Astrocyte (in vitro differentiated cells and primary cell): ENCODE data around the gene KRTAP5-8. TPM values are rescaled to one million over a fixed set of nuclear protein-coding genes. Genes with fewer than 3 reads are reported as not detected.

Experiments used
- DNase-seq: peaks from one replicate; pipeline ENCODE4 v3.0.0-alpha.2; 2010; ENCODE audit warnings: low read depth
- FAIRE-seq: peaks from 2 replicates; lab custom pipeline; 2011; peaks lifted over from hg19 to GRCh38; lab: Jason Lieb, UNC
- H2AFZ ChIP-seq: 2 replicates; pipeline ENCODE4 v1.6.0; 2012; ENCODE audit warnings: low read depth, low read length, inconsistent platforms
- H3K27ac ChIP-seq: 2 replicates; pipeline ENCODE4 v1.5.1; 2011; ENCODE audit warnings: low read depth, low read length, inconsistent platforms
- H3K27me3 ChIP-seq: 2 replicates; pipeline ENCODE4 v1.6.0; 2011; ENCODE audit warnings: low read length, inconsistent platforms; ENCODE audit not compliant: insufficient read depth
- H3K36me3 ChIP-seq: 2 replicates; pipeline ENCODE4 v1.5.1; 2011; ENCODE audit warnings: low read length, inconsistent platforms; ENCODE audit not compliant: insufficient read depth
- H3K4me1 ChIP-seq: 2 replicates; pipeline ENCODE4 v1.5.1; 2011; ENCODE audit warnings: low read length, inconsistent platforms; ENCODE audit not compliant: insufficient read depth
- H3K4me2 ChIP-seq: 2 replicates; pipeline ENCODE4 v1.6.0; 2012; ENCODE audit warnings: low read length, inconsistent platforms
- H3K4me3 ChIP-seq: 2 replicates; pipeline ENCODE4 v1.5.1; 2011; ENCODE audit warnings: low read depth, mild to moderate bottlenecking, low read length, inconsistent platforms; ENCODE audit not compliant: insufficient read depth
- H3K79me2 ChIP-seq: 2 replicates; pipeline ENCODE4 v1.6.0; 2012; ENCODE audit warnings: mild to moderate bottlenecking, low read length, inconsistent platforms; ENCODE audit not compliant: insufficient read depth
- H3K9ac ChIP-seq: 2 replicates; pipeline ENCODE4 v1.6.0; 2012; ENCODE audit warnings: mild to moderate bottlenecking, low read length, inconsistent platforms
- H3K9me3 ChIP-seq: 2 replicates; pipeline ENCODE4 v1.5.1; 2012; ENCODE audit warnings: low read depth, mild to moderate bottlenecking, low read length, inconsistent platforms; ENCODE audit not compliant: insufficient read depth
- H4K20me1 ChIP-seq: 2 replicates; pipeline ENCODE4 v1.6.0; 2012; ENCODE audit warnings: low read length, inconsistent platforms; ENCODE audit not compliant: insufficient read depth
- H3K27ac Mint-ChIP-seq: one replicate; pipeline ENCODE4 v1.8.0; 2021; ENCODE audit warnings: mild to moderate bottlenecking, mixed read lengths; ENCODE audit not compliant: unreplicated experiment
- H3K27me3 Mint-ChIP-seq: one replicate; pipeline ENCODE4 v1.8.0; 2021; ENCODE audit warnings: low read depth, mixed read lengths; ENCODE audit not compliant: unreplicated experiment
- H3K36me3 Mint-ChIP-seq: one replicate; pipeline ENCODE4 v1.8.0; 2021; ENCODE audit warnings: low read depth, mixed read lengths; ENCODE audit not compliant: unreplicated experiment
- H3K4me1 Mint-ChIP-seq: one replicate; pipeline ENCODE4 v1.8.0; 2021; ENCODE audit warnings: low read depth, mixed read lengths; ENCODE audit not compliant: unreplicated experiment
- H3K4me3 Mint-ChIP-seq: one replicate; pipeline ENCODE4 v1.8.0; 2021; ENCODE audit warnings: mild to moderate bottlenecking, moderate library complexity, mixed read lengths; ENCODE audit not compliant: unreplicated experiment
- H3K9me3 Mint-ChIP-seq: one replicate; pipeline ENCODE4 v1.8.0; 2021; ENCODE audit warnings: mild to moderate bottlenecking, mixed read lengths; ENCODE audit not compliant: unreplicated experiment
- CTCF ChIP-seq: IDR thresholded peaks from 2 replicates; pipeline ENCODE4 v1.5.1; 2011; ENCODE audit warnings: low read depth, mild to moderate bottlenecking, inconsistent platforms, low read length, moderate library complexity; ENCODE audit not compliant: insufficient read depth
- EZH2 ChIP-seq: IDR thresholded peaks from 2 replicates; pipeline ENCODE4 v1.6.1; 2012; ENCODE audit warnings: mild to moderate bottlenecking, low read length, inconsistent platforms; ENCODE audit not compliant: insufficient read depth
- total RNA-seq: library from RNA; stranded (reverse); gene quantifications from 2 replicates; pipeline ENCODE4 v1.2.1, GENCODE V29; 2021

The KRTAP5-8 gene
- total RNA-seq, 1 donor from 2014 or later: not detected

DNA sequence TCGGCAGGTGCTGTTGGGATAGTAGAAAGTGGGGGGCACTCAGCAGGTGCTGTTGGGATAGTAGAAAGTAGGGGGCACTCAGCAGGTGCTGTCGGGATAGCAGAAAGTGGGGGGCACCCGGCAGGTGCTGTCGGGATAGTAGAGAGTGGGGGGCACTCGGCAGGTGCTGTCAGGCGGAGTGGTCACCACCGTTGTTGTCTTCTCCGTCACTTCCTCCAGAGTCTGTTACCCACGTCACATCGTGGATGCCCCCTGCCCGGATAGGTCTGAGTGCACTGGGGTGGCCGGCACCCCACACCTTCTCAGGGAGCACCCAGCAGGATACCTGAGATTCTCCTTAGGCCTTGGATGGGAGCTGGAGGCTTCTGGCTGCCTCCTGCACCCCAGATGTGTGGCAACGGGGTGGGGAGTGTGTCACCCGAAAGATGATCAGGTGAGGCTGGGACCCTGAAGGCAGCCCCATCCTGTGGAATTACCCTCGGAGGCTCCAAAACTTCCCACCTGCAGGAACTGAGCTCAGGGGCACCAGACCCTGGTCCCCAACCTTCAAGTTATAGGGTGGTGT is 34.9 kb upstream of the KRTAP5-8 start:
- no peak overlapping the region for H3K27ac Mint-ChIP-seq
- H3K79me2 ChIP-seq: no peaks in the 10 kb centered on the region
- H2AFZ ChIP-seq: no peak overlapping the region
- H3K36me3 Mint-ChIP-seq: peaks cover 39% of the 10 kb centered on the region
- peaks cover 9% of the 10 kb centered on the region for H3K36me3 ChIP-seq
- no peaks in the 10 kb centered on the region for H4K20me1 ChIP-seq
- no peak overlapping the region for H3K4me2 ChIP-seq
- TF ChIP-seq EZH2: no peak
- no peak for TF ChIP-seq CTCF
- H3K4me1 ChIP-seq: no peaks in the 10 kb centered on the region
- peaks cover 3% of the 10 kb centered on the region for H3K4me1 Mint-ChIP-seq
- no peak overlapping the region for H3K27ac ChIP-seq
- H3K9me3 ChIP-seq: no peaks in the 10 kb centered on the region
- DNase-seq: no peak
- H3K27me3 Mint-ChIP-seq: no peaks in the 10 kb centered on the region
- no peak overlapping the region for H3K4me3 Mint-ChIP-seq
- H3K9ac ChIP-seq: no peak overlapping the region
- H3K27me3 ChIP-seq: no peaks in the 10 kb centered on the region
- no peak for FAIRE-seq
- no peak overlapping the region for H3K4me3 ChIP-seq
- H3K9me3 Mint-ChIP-seq: peaks cover 8% of the 10 kb centered on the region

DNA sequence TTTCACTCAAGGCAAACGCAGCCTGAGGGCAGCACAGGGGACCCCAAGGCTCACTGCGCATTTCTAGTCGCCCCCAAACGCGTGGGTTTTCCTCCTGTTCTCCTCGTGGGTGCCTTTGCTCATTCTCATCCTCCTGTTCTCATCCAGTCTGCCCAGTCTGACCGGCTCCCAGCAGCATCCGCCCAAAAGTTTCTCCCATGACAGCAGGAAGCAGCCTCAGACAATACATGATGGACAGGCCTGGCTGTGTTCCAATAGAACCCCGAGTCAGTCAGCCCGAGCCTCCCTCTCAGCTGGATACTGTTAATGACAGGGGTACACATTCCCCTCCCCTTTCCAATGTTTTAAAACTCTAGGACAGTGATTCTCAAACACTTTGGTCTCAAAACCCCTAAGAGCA is 33.3 kb upstream of the KRTAP5-8 start:
- no peak for DNase-seq
- no peaks in the 10 kb centered on the region for H3K9me3 ChIP-seq
- peaks cover 22% of the 10 kb centered on the region for H3K9me3 Mint-ChIP-seq
- no peak overlapping the region for H3K27ac ChIP-seq
- no peak for FAIRE-seq
- peaks cover 3% of the 10 kb centered on the region for H3K4me1 Mint-ChIP-seq
- H3K27me3 Mint-ChIP-seq: no peaks in the 10 kb centered on the region
- H3K4me1 ChIP-seq: no peaks in the 10 kb centered on the region
- no peak overlapping the region for H2AFZ ChIP-seq
- no peaks in the 10 kb centered on the region for H3K27me3 ChIP-seq
- peaks cover 31% of the 10 kb centered on the region for H3K36me3 Mint-ChIP-seq
- no peaks in the 10 kb centered on the region for H4K20me1 ChIP-seq
- H3K27ac Mint-ChIP-seq: no peak overlapping the region
- H3K9ac ChIP-seq: no peak overlapping the region
- H3K4me2 ChIP-seq: no peak overlapping the region
- H3K79me2 ChIP-seq: no peaks in the 10 kb centered on the region
- peaks cover 6% of the 10 kb centered on the region for H3K36me3 ChIP-seq
- no peak overlapping the region for H3K4me3 Mint-ChIP-seq
- H3K4me3 ChIP-seq: no peak overlapping the region
- TF ChIP-seq CTCF: no peak

DNA sequence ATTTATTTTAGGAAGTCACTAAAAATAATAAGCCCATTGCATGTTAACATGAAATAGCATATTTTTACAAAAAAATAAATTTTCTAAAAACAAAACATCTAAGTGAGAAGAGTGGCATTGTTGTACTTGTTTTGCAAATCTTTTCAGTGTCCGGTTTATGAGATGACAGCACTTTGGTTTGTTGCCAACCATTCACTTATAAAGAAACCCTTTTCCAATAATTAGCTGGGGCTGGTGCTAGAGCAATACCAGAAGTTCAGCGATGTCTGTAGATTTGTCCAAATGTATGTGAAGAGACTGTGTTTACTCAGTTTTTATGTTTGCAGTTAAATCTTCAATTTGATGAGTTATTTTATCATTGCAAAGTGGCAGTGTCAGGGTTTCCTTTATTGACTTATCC is 32.8 kb upstream of the KRTAP5-8 start:
- FAIRE-seq: no peak
- H3K27me3 ChIP-seq: no peaks in the 10 kb centered on the region
- no peaks in the 10 kb centered on the region for H4K20me1 ChIP-seq
- H3K36me3 ChIP-seq: peaks cover 4% of the 10 kb centered on the region
- no peak overlapping the region for H2AFZ ChIP-seq
- DNase-seq: no peak
- no peak overlapping the region for H3K27ac ChIP-seq
- H3K9ac ChIP-seq: no peak overlapping the region
- no peaks in the 10 kb centered on the region for H3K4me1 ChIP-seq
- Mint-ChIP-seq H3K4me1 (peaks cover 3% of the 10 kb centered on the region), H3K9me3 (peaks cover 26% of the 10 kb centered on the region), H3K27me3 (no peaks in the 10 kb centered on the region), H3K27ac (no peak overlapping the region), H3K4me3 (no peak overlapping the region), H3K36me3 (peaks cover 35% of the 10 kb centered on the region)
- no peak overlapping the region for H3K4me3 ChIP-seq
- TF ChIP-seq CTCF (no peak), EZH2 (no peak)
- H3K4me2 ChIP-seq: no peak overlapping the region
- no peaks in the 10 kb centered on the region for H3K79me2 ChIP-seq
- H3K9me3 ChIP-seq: no peaks in the 10 kb centered on the region
